ENCODE results near the gene TCFL5.

The TCFL5 gene

DNA sequence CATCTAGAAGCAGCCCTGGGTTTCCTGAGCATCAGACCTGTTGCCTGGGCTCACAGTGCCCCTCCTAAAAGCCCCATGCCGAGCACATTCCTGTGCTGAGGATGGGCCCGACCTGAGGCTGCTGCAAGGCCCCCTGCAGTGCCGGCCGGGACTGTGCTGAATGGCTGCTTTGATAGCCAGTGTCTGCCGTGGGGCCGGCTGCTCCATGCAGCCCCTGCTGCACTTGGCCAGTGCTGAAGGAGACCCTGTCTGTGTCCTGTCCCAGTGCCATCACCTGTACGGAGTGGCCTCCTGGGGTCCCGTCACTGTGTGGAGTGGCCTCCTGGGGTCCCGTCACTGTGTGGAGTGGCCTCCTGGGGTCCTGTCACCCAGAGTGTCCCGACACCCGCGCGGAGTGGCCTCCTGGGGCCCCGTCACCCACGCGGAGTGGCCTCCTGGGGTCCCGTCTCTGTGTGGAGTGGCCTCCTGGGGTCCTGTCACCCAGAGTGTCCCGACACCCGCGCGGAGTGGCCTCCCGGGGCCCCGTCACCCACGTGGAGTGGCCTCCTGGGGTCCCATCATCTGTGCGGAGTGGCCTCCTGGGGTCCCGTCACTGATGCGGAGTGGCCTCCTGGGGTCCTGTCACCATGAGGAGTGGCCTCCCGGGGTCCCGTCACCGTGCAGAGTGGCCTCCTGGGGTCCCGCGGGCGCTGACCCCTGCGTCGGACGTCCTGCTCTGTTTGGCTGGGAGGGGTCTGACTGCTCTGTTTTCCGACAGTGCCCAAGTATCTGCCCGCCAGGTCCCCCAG is 37.7 kb downstream of the TCFL5 start:
- no peak for DNase-seq (ENCODE audit: low spot score)

- peak; percentile 97 for DNase-seq (ENCODE audit: low spot score)
Measured at GRCh38 chr20:62822788-62823651, 38.6 kb downstream of the TCFL5 start.

GRCh38 chr20:62822239-62822787 is 39.3 kb downstream of the TCFL5 start:
- DNase-seq (ENCODE audit: low spot score) = peak; percentile 78

DNA sequence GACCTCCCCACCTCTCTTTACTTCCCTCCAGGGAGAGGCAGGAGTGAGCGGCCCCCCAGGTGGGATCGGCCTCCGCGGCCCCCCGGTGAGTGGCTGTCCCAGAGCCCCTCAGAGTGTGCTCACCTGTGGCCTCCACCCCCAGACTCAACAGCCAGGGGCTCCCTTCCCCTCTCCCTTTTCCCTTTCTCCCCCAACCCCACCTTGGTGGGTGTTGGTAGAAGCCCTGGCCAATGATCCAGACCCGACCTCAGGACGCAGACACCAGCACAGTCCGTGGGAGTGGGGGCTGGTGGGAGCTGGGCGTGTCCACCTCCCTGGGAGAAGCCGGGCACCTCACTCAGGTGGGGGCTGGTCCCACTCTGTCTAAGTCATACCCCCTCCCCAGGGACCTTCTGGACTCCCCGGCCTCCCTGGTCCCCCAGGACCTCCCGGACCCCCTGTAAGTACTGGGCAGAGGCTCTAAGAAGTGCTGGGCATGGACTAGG is 39.9 kb downstream of the TCFL5 start:
- DNase-seq (ENCODE audit: low spot score) = no peak

GRCh38 chr20:62820962-62821725 is 40.5 kb downstream of the TCFL5 start:
- no peak for DNase-seq (ENCODE audit: low spot score)

DNA sequence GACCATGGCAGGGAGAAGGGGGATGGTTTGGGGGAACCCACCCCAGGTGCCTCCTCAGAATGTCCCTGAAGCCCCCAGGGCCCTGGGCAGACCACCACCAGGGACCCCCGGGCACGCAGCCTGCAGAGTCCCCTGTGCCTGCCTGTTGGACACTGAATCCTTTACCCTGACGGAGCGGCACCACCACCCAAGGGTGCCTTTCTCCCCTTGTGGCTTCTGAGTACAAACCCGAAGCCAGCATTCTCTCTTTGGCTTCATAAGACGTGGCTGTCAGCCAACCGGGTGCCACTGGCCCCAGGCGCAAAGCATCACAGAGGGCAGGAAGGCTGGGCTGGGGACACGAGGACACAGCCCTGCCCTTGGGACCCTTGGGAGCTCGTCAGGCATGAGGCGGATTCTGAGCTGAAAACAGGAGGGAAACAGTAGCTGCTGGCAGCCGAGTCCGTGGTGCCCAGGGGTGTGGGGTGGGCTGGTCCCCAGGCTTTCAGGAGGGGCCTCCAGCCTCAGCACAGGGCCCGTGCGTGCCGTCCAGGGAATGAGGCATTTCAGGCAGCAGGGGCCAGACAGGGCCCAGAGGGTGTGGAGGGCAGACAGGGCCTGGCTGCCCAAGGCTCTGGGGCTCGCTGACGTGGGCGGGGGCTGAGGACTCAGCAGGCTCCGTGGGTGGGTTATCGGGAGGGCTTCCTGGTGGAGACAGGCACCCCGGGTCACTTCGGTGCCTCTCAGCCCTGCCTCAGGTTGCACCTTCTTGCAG is 41.2 kb downstream of the TCFL5 start:
- no peak for DNase-seq (ENCODE audit: low spot score)

- no peak for DNase-seq (ENCODE audit: low spot score)
Measured at GRCh38 chr20:62819494-62820174, 42.0 kb downstream of the TCFL5 start.

DNA sequence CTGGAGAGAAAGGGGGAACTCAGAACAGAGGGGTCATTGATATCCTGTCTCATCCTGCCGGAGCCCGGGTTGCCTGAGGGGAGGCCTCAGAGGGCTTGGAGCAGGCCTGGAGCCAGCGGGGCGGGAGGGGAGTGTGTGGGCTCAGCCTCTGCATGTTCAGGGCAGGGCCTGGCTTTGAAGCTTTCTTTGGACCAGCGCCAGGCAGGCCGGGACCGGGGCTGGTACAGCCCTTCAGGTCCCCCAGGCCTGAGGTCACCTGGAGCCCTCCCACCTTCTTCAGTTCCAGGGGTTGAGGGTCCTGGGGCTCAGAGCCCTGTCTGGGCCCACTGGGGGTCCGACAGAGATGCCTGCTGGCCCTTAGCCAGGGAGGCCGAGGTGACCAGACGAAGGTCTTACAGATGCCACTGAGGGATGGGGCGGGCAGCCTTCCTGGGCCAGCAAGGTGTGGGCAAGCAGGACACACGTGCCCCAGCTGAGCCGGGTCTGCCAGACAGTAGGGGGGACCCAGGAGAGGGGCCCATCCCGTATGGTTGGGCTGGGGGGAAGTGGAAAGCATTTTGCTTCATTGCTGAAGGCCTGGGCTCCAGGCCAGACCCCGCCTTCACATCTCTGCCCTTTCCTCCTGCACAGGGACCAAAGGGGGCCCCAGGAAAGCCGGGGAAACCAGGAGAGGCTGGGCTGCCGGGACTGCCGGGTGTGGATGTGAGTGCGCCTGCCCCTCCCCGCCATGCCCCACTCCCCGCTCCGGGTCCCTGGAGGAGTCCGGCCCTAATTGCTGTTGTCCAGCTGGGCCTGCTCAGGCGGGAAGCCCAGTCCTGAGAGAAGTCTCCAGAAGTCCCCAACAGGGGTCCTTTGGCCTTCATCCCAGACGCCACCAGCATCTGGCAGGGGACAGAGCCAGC is 42.8 kb downstream of the TCFL5 start:
- DNase-seq (ENCODE audit: low spot score) = no peak

DNA sequence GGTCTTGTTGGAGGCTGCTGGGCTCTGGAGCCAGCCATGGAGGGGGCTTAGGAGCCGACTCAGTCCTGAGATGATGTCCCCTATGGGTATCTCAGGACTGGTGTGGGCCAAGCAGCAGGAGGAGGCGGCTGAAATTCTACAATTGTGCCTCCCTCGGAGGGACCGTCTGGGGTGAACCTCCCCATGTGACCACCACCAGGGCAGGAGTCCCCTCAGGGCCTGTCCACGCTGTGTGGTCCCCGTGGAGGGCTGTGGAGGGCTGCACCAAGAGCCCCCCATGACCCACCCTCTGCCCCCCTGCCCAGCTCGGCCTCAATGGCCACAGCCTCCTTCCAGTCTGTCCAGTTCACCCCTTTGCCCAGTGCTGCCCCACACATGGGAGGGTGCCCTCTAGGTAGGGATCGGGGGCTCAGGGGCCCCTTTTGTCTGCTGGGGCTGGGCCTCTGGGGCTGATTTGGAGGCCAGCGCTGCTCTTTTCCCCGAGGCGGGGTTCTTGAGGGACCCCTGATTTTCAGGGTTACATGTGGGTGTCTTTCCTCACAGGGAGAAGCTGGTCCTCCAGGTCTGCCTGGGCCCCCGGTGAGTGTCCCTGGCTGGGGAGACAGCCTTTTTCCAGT is 43.5 kb downstream of the TCFL5 start:
- no peak for DNase-seq (ENCODE audit: low spot score)

DNA sequence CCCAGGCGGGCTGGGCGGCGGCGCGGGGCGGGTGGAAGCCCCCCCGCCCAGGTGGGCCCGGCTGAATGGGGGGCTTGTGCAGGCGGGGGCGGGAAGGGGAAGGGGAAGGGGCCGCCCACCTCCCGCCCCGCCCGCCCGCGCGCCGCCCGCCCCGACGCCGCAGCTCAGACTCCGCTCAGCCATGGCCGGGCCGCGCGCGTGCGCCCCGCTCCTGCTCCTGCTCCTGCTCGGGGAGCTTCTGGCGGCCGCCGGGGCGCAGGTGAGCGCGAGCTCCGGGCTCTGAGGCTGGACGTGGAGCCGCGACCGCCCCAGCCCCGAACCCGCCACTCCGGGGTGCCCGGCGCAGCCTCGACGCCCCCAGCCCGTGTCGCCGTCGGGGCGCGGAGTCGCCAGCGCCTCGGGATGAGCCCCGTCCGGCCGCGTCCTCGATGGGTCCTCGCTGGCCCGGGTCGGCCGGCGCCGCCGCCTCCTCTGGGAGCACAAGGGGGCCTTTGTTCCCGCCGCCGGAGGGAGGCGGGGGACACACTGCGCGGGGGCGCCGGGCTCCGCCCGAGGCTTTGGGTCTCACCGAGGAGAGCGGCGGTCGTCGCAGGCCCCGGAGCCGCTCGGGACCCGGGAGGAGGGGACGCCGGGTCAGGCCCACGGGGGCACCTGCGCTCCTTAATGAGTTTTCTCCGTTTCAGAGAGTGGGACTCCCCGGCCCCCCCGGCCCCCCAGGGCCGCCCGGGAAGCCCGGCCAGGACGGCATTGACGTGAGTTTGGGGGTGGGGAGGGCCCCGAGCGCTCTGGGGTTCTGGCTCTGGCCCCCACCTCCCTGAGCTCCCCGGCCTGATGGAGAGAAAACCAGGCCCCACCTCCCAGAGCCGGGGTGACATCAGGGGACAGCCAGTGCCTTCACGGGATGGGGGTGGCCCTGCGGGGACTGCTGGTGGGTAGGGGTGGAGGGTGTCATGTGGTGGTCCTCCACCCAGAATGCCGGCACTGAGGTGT is 44.4 kb downstream of the TCFL5 start, which contains the start of gene COL9A3:
TSS of gene COL9A3 (plus strand) at position 167 of the 990 bp plus-strand sequence. CDS start at position 182, 15 bp downstream.
- DNase-seq (ENCODE audit: low spot score) = no peak

- DNase-seq (ENCODE audit: low spot score) = no peak
Measured at GRCh38 chr20:62816031-62816883, 45.4 kb downstream of the TCFL5 start.

DNA sequence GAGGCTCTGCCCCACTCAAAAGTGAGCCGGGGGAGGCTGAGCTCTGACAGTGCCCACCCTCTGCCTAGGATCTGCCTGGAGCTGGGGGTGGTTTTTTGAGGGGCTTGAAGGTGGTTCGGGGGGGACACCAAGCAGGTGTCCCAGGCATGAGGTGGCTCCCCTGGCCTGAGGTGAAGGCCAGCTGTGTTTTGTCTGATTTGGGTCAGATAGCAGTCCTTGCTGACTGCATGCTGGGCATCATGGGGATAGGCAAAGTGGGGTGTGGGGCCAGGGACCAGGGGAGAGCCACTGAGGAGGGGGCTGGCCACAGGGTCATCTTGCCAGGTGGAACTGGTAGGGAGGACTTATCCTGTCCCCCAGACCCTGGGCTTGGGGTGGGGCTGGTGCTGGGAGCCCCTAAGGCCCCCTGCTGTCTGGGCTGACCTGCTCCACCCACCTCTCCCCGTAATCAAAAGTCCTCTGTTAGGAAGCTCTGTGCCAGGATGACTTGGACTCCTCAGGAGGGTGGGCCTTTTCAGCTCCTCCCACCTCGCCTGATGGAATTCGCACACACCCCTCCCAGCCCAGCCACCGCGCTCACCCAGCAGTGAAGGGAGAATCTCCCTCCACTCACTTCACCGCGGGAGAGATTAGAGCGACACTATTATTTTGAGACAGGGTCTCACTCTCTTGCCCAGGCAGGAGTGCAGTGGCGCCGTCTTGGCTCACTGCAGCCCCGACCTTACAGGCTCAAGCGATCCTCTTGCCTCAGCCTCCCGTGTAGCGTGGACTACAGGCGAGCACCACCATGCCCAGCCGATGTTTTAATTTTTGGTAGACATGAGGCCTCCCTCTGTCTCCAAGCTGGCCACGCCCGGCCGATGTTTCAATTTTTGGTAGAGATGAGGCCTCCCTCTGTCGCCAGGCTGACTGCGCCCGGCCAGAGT is 46.3 kb downstream of the TCFL5 start:
- no peak for DNase-seq (ENCODE audit: low spot score)

DNA sequence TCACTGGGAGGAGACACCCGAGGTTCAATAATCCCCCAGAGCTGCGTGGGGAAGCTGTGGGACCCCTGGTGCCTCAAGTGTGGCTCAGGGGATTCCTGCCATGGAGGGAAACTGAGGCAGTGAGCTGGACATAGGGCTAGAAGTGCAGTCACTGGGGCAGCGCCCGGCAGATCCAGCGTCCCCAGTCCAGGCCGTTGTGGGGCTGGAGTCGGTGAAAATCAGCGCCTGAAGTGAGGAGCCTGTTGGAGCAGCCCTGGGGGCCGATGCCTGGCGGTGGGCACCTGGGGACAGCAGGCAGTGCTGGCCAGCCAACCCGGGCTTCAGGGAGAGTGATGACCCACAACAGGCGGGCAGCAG is 46.9 kb downstream of the TCFL5 start:
- no peak for DNase-seq (ENCODE audit: low spot score)

DNA sequence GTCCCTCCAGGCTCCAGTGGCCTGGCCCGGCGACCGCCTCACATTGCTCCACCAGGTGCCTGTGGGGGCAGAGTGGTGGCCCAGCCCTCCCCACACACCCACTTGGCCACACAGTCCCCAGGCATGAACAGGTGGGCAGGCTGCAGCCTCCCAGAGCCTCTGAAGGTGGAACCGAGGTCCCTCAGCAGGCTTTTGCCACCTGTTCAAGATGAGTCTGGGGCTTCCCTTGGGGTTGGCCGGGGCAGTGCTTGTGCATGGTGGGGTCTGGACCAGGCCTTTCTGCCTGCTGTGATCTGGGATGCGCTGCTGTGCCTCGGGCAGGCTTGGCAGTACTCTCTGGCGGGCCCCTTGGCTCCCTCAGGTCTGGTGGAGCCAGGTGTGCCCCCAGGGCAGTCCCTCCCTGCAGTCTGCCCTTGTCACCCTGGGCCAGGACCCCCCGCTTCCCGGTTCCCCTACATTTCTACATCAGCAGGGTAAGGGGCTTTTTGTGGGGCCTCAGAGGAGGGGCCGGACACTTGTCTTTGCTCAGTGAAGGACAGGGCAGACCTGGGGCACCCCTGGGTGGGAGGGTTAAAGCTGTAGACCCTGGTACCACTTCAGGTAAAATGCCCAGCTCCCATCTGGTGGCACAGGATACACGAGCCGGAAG is 47.4 kb downstream of the TCFL5 start:
- no peak for DNase-seq (ENCODE audit: low spot score)

- DNase-seq (ENCODE audit: low spot score) = no peak
Measured at GRCh38 chr20:62813588-62813987, 48.0 kb downstream of the TCFL5 start.
